Skeletal muscle tissue (tissue), 4 donors: Measurements from ENCODE around the gene RBM27. TPM values are rescaled to one million over a fixed set of nuclear protein-coding genes. Genes with fewer than 3 reads are reported as not detected.
A peak's percentile ranks its signal among the peaks of the same experiment; 100 is the strongest.
"Not testable (repeated sequence)": the region's sequence is repeated elsewhere in the genome, so short reads cannot be mapped to it uniquely, and the experiment has no call there.

Experiments used
- H3K27ac ChIP-seq: one replicate; pipeline ENCODE4 v1.7.0; 2013; ENCODE audit warnings: mild to moderate bottlenecking, low read depth, low read length, inconsistent platforms
- H3K27me3 ChIP-seq, 3 donors: one replicate each; pipeline ENCODE4 v1.7.0; 2013; ENCODE audit warnings: low read length in 3 of 3; ENCODE audit not compliant: control insufficient read depth in 3 of 3, insufficient read depth in 3 of 3
- H3K36me3 ChIP-seq, 3 donors: one replicate each; pipeline ENCODE4 v1.7.0; 2013; ENCODE audit warnings: low read length in 3 of 3; ENCODE audit not compliant: control insufficient read depth in 3 of 3, insufficient read depth in 3 of 3
- H3K4me1 ChIP-seq, 3 donors: one replicate each; pipeline ENCODE4 v1.7.0; 2013; ENCODE audit warnings: low read length in 3 of 3, mild to moderate bottlenecking in 3 of 3; ENCODE audit not compliant: control insufficient read depth in 3 of 3, insufficient read depth in 3 of 3
- H3K4me3 ChIP-seq, 3 donors: one replicate each; pipeline ENCODE4 v1.7.0; 2013; ENCODE audit warnings: low read length in 3 of 3
- H3K9ac ChIP-seq, 3 donors: one replicate each; pipeline ENCODE4 v1.7.0; 2013; ENCODE audit warnings: low read length in 3 of 3, mild to moderate bottlenecking in 3 of 3, moderate library complexity in 2 of 3, low read depth in 1 of 3
- H3K9me3 ChIP-seq, 3 donors: one replicate each; pipeline ENCODE4 v1.7.0; 2013; ENCODE audit warnings: low read length in 3 of 3; ENCODE audit not compliant: control insufficient read depth in 3 of 3
- total RNA-seq: library from RNA; depleted of rRNA; stranded (reverse); fragments of >200 nt; gene quantifications from one replicate; pipeline ENCODE4 v1.2.3, GENCODE V29; 2014
- donor health status: Osteomylitis.

RBM27 gene, protein sequence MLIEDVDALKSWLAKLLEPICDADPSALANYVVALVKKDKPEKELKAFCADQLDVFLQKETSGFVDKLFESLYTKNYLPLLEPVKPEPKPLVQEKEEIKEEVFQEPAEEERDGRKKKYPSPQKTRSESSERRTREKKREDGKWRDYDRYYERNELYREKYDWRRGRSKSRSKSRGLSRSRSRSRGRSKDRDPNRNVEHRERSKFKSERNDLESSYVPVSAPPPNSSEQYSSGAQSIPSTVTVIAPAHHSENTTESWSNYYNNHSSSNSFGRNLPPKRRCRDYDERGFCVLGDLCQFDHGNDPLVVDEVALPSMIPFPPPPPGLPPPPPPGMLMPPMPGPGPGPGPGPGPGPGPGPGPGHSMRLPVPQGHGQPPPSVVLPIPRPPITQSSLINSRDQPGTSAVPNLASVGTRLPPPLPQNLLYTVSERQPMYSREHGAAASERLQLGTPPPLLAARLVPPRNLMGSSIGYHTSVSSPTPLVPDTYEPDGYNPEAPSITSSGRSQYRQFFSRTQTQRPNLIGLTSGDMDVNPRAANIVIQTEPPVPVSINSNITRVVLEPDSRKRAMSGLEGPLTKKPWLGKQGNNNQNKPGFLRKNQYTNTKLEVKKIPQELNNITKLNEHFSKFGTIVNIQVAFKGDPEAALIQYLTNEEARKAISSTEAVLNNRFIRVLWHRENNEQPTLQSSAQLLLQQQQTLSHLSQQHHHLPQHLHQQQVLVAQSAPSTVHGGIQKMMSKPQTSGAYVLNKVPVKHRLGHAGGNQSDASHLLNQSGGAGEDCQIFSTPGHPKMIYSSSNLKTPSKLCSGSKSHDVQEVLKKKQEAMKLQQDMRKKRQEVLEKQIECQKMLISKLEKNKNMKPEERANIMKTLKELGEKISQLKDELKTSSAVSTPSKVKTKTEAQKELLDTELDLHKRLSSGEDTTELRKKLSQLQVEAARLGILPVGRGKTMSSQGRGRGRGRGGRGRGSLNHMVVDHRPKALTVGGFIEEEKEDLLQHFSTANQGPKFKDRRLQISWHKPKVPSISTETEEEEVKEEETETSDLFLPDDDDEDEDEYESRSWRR
- total RNA-seq, result 25.1 TPM

DNA sequence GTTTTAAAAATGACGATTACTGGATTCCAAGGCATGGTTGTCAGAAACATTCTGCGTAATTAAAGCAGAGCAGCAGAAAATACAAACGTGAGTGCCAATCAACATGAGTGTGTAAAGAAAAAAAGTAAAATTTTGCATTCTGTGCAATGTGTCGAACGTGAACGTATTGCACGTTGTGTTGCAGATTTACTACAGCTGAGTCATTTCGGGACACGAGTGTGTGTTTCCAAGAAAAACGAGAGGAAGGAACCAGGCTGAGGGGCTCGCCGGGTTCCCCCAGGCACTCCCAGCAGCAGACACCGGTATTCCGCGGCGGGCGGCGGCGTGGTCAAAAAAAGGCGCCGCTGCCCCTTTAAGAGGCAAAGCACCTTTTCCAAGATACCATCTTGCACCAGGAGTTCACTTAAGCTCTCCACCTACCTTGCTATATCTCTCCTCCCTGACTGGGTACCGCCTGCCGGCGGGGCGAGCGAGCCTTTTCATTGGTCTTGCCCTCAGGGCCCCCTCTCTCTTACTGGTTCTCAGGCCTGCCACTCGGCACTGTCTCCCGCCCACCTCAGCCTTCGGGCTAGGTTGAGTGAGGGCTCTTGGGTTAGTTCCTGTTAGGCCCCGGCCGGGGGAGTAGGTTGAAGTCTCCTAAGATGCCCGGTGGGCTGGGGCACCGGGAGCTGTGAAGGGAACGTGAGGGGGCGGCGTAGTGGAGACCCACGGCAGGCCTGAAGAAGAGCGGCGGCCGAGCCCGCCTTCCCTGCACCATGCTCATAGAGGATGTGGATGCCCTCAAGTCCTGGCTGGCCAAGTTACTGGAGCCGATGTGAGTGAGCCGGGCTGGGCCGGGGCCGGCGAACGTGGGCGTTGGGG lies at the start of gene RBM27:
Gene RBM27 (plus strand): TSS at position 595 of the 861 bp plus-strand sequence. CDS start 161 bp downstream, at position 756.
- Histone ChIP-seq H3K4me1 (peaks cover 0 to 3% (median 3%) of the 10 kb centered on the region in 3 donors), H3K4me3 (peak within 1 kb of the TSS; percentile 76 to 98 (median 93)), H3K36me3 (no peaks in the 10 kb centered on the region), H3K9ac (peak within 1 kb of the TSS; percentile 82 to 83 (median 83)), H3K27me3 (no peaks in the 10 kb centered on the region), H3K9me3 (no peaks in the 10 kb centered on the region), H3K27ac (peak within 1 kb of the TSS; percentile 78)

DNA sequence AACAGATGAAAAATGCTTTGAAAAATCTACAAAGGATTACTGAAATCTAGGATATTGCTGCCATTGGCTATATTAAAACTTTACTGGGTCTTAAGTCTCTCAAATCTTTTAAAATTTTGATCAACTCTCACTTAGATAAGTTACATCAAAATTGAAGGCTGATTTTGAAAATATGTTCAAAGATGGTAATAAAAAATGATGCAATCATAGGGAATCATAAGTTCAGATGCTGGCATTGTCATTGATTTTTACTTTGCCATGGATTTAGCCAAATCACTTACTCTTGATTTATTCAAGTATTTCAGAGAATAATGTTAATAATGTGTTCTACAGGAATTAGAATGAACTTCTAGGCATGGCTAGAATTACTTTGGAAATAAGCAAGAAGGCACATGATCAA lies 45.1 kb upstream of the RBM27 start:
- no peaks in the 10 kb centered on the region for H3K27me3 ChIP-seq
- peaks cover 26 to 67% (median 62%) of the 10 kb centered on the region in 3 donors for H3K36me3 ChIP-seq
- H3K27ac ChIP-seq, result no peak overlapping the region
- H3K4me1 ChIP-seq, result no peaks in the 10 kb centered on the region
- H3K9me3 ChIP-seq, result no peaks in the 10 kb centered on the region
- H3K4me3 ChIP-seq, result no peak overlapping the region
- H3K9ac ChIP-seq, result no peak overlapping the region

GRCh38 chr5:146164382-146164781 lies 39.0 kb upstream of the RBM27 start:
- no peaks in the 10 kb centered on the region for H3K27me3 ChIP-seq
- H3K36me3 ChIP-seq, result peaks cover 33 to 58% (median 43%) of the 10 kb centered on the region in 3 donors

DNA sequence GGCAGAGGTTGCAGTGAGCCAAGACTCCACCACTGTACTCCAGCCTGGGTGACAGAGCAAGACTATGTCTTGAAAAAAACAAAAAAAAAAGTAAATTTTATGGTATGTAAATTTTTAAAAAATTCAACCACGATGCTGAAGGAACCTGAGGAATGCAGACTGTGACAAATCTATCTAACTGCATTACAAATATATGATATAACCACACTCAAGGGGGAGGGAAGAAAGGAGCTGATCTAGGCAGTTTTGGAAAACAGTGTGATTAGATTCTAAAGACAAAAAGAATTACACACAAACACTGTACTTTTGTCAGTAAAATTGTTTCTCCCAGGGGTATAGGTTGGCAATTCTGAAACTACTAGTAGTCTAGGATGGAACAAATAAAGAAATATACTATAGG lies 37.9 kb upstream of the RBM27 start:
- H3K36me3 ChIP-seq, result peaks cover 34 to 56% (median 46%) of the 10 kb centered on the region in 3 donors
- no peaks in the 10 kb centered on the region for H3K4me1 ChIP-seq
- H3K9ac ChIP-seq, result no peak overlapping the region
- no peaks in the 10 kb centered on the region for H3K27me3 ChIP-seq
- no peak overlapping the region for H3K27ac ChIP-seq
- no peaks in the 10 kb centered on the region for H3K9me3 ChIP-seq
- no peak overlapping the region for H3K4me3 ChIP-seq

More at GRCh38 chr5:146164382-146164781, 39.0 kb upstream of the RBM27 start:
- H3K9ac ChIP-seq, result no peak overlapping the region
- H3K4me1 ChIP-seq, result no peaks in the 10 kb centered on the region
- no peaks in the 10 kb centered on the region for H3K9me3 ChIP-seq
- H3K27ac ChIP-seq, result no peak overlapping the region
- H3K4me3 ChIP-seq, result no peak overlapping the region

- Histone ChIP-seq H3K36me3 (peaks cover 37 to 58% (median 50%) of the 10 kb centered on the region in 3 donors), H3K27me3 (no peaks in the 10 kb centered on the region), H3K9me3 (no peaks in the 10 kb centered on the region), H3K9ac (no peak overlapping the region), H3K4me1 (no peaks in the 10 kb centered on the region), H3K27ac (no peak overlapping the region), H3K4me3 (no peak overlapping the region)
Observed at GRCh38 chr5:146165903-146166302, 37.5 kb upstream of the RBM27 start.

DNA sequence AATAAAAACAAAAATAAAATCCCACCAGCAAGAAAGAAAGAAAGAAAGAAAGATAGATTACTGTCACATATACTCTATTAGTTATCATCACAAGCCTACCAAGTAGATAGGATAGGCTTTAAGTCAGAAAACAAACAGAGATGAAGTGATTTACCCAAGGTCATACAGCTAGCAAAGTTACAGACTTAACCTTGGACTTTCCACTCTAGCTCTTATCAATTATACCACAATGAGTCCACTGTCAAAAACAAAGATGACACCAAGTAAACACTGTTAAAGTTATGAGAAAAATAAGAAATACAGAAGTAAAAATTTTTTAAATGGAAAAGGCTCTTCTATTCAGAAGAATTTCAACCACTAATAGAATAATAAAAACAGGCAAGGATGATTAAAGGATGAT lies 34.3 kb upstream of the RBM27 start:
- Histone ChIP-seq H3K36me3 (peaks cover 20 to 45% (median 41%) of the 10 kb centered on the region in 3 donors), H3K4me1 (no peaks in the 10 kb centered on the region)

DNA sequence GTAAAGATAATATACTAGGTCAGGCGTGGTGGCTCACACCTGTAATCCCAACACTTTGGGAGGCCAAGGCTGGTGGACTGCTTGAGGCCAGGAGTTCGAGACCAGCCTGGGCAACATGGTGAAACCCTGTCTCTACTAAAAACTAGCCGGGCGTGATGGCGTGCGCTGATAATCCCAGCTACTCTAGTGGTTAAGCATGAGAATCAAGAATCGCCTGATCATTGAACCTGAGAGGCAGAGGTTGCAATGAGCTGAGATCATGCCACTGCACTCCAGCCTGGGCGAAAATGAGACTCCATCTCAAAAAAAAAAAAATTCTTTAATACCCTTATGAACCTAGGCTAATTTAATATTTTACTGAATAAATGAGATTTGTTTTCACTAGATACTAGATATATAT lies 30.4 kb upstream of the RBM27 start:
- not testable (repeated sequence) for H3K4me1 ChIP-seq, H3K27ac ChIP-seq, H3K27me3 ChIP-seq, H3K9me3 ChIP-seq, H3K4me3 ChIP-seq, H3K9ac ChIP-seq
- H3K36me3 ChIP-seq, result peaks cover 15 to 30% (median 26%) of the 10 kb centered on the region in 3 donors

More for the DNA sequence above, 34.3 kb upstream of the RBM27 start:
- Histone ChIP-seq H3K27ac (no peak overlapping the region), H3K9ac (no peak overlapping the region), H3K4me3 (no peak overlapping the region), H3K27me3 (no peaks in the 10 kb centered on the region), H3K9me3 (no peaks in the 10 kb centered on the region)

GRCh38 chr5:146173597-146173996 lies 29.8 kb upstream of the RBM27 start:
- Histone ChIP-seq H3K27ac (no peak overlapping the region), H3K27me3 (no peaks in the 10 kb centered on the region), H3K36me3 (peaks cover 15 to 30% (median 26%) of the 10 kb centered on the region in 3 donors), H3K9me3 (no peaks in the 10 kb centered on the region), H3K9ac (no peak overlapping the region), H3K4me3 (no peak overlapping the region), H3K4me1 (no peaks in the 10 kb centered on the region)

DNA sequence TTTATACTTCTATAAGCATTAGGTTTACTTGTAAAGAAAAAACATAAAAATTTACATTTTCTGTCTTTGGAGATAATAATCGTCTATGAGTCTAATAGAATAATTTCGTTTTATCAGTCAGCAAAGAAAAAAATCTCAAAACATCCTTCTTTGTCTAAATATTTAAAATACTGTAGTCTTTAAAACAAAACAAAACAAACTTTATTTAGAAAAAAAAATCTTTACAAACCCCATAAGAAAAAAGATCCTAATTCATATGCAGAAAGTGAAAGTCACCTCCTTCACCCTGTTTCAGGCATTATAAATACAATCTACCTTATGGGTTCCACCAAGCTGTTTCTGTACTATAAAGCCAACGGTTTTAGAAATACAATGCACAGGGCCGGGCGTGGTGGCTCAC lies 26.6 kb upstream of the RBM27 start:
- no peak overlapping the region for H3K4me3 ChIP-seq
- no peaks in the 10 kb centered on the region for H3K9me3 ChIP-seq
- no peak overlapping the region for H3K27ac ChIP-seq
- no peak overlapping the region for H3K9ac ChIP-seq
- H3K27me3 ChIP-seq, result no peaks in the 10 kb centered on the region
- peaks cover 6 to 11% (median 11%) of the 10 kb centered on the region in 3 donors for H3K36me3 ChIP-seq
- H3K4me1 ChIP-seq, result peaks cover 2 to 13% (median 5%) of the 10 kb centered on the region in 3 donors
